ENCODE measurements around the gene AUTS2. TPM values are rescaled to one million over a fixed set of nuclear protein-coding genes. Genes with fewer than 3 reads are reported as not detected.
A peak's percentile ranks its signal among the peaks of the same experiment; 100 is the strongest.

AUTS2 gene
- total and polyA plus RNA-seq, 9 of the 15 experiments (the other 6 are each of a cell fraction or from before 2014, with no cell fraction given), result 0.58 TPM; not detected in 8

GRCh38 chr7:70698219-70698832 lies 1100.1 kb downstream of the AUTS2 start:
- H4K20me1 ChIP-seq (replicated peaks; ENCODE audit: control insufficient read depth, insufficient read depth, low read length), result no peaks in the 10 kb centered on the region
- H3K9ac ChIP-seq (ENCODE audit: insufficient read depth in 1 of 2, low read depth in 2 of 2, low read length in 2 of 2), result no peak overlapping the region
- ChIA-PET POLR2A (no interaction called here), CTCF (ENCODE audit: low intra/inter-chr PET ratio) (no interaction called here)
- FAIRE-seq, result peak; percentile 83
- no peaks in the 10 kb centered on the region for H3K36me3 ChIP-seq (ENCODE audit: control insufficient read depth, insufficient read depth, low read length)
- H3K27me3 ChIP-seq (ENCODE audit: control insufficient read depth in 2 of 2, insufficient read depth in 2 of 2, low read length in 2 of 2), result peaks cover 4 to 13% of the 10 kb centered on the region in 2 experiments; a peak in 2 of 5 replicates
- intact Hi-C loops (cut with micrococcal nuclease), result loop anchor here (5.0 to 10.0 kb wide), 2 partner anchors 116 to 504 kb away; no protein-coding TSS in a partner anchor
- no peaks in the 10 kb centered on the region for H3K9me1 ChIP-seq (ENCODE audit: control insufficient read depth, insufficient read depth, low read length)
- H3K27ac ChIP-seq (ENCODE audit: extremely low read depth, low read depth, low read length), result no peak overlapping the region
- BruUV-seq (replicated peaks), result no TSS peak
- 0% methylated on average over 2 of the region's 2 CpGs for WGBS (ENCODE audit: insufficient coverage, low coverage, missing lambda C conversion rate)
- ATAC-seq, result peak; percentile 75
- H3K4me3 ChIP-seq, result no peak overlapping the region
- in situ Hi-C loops (cut with MboI), result no loop called here
- H2AFZ ChIP-seq (ENCODE audit: low read depth, low read length), result no peak overlapping the region
- H3K4me1 ChIP-seq (replicated peaks in 1 of 2; ENCODE audit: control insufficient read depth in 2 of 2, insufficient read depth in 2 of 2, low read length in 2 of 2), result peaks cover 0 to 6% of the 10 kb centered on the region in 2 experiments; a peak in 1 of 5 replicates
- H3K4me2 ChIP-seq (ENCODE audit: insufficient read depth, low read length), result no peak overlapping the region
- no peaks in the 10 kb centered on the region for H3K9me3 ChIP-seq (replicated peaks; ENCODE audit: control insufficient read depth, insufficient read depth, low read depth, low read length)
- H3K79me2 ChIP-seq (ENCODE audit: control insufficient read depth, insufficient read depth, low read length), result no peaks in the 10 kb centered on the region
- peak; percentile 51 to 68 (median 54) for DNase-seq (ENCODE audit: extremely low read depth in 1 of 4, low spot score in 3 of 4)
- TF ChIP-seq SIX5 (IDR thresholded peaks at IDR 0.05; ENCODE audit: borderline replicate concordance in 1 of 2, insufficient read depth in 1 of 2, low read depth in 1 of 2, low read length in 2 of 2) (no peak), BCLAF1 (IDR thresholded peaks at IDR 0.05; ENCODE audit: borderline replicate concordance in 1 of 2, control insufficient read depth in 1 of 2, low read depth in 2 of 2, low read length in 1 of 2) (no peak), MAX (CRISPR knock-in tag; IDR thresholded peaks at IDR 0.05) (no peak), FOXK1 (CRISPR knock-in tag; IDR thresholded peaks at IDR 0.05; ENCODE audit: borderline replicate concordance) (no peak), MNT (conservative IDR thresholded peaks at IDR 0.05) (no peak), SMARCC2 (IDR thresholded peaks at IDR 0.05; ENCODE audit: low read depth) (no peak), ELF2 (CRISPR knock-in tag; IDR thresholded peaks at IDR 0.05) (no peak)
